Measurements from ENCODE around the gene ANXA2R. TPM values are rescaled to one million over a fixed set of nuclear protein-coding genes. Genes with fewer than 3 reads are reported as not detected.
"Not testable (repeated sequence)": the region's sequence is repeated elsewhere in the genome, so short reads cannot be mapped to it uniquely, and the experiment has no call there.

The ANXA2R gene
- total RNA-seq, 1 donor from 2014 or later = 0.79 TPM

DNA sequence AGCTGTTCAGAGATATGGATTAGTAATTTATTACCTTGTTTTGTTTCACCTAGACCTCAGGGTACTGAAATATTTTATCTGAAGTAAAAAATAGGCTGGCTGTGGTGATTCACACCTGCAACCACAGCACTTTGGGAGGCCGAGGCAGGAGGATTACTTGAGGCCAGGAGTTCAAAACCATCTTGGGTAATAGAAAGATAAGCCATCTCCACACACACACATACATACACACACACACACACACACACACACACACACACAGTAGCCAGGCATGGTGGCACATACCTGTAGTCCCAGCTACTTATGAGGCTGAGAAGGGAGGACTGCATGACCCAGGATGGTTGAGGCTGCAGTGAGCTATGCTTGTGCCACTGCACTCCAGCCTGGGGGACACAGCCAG lies 3.7 kb downstream of the ANXA2R start:
- Histone ChIP-seq H3K4me3 (ENCODE audit: low read depth, low read length) (no peak overlapping the region), H3K36me3 (ENCODE audit: control insufficient read depth, insufficient read depth, low read length) (no peaks in the 10 kb centered on the region), H3K27me3 (ENCODE audit: control insufficient read depth, insufficient read depth, low read length) (no peaks in the 10 kb centered on the region)
- TF ChIP-seq, protein P1, sequence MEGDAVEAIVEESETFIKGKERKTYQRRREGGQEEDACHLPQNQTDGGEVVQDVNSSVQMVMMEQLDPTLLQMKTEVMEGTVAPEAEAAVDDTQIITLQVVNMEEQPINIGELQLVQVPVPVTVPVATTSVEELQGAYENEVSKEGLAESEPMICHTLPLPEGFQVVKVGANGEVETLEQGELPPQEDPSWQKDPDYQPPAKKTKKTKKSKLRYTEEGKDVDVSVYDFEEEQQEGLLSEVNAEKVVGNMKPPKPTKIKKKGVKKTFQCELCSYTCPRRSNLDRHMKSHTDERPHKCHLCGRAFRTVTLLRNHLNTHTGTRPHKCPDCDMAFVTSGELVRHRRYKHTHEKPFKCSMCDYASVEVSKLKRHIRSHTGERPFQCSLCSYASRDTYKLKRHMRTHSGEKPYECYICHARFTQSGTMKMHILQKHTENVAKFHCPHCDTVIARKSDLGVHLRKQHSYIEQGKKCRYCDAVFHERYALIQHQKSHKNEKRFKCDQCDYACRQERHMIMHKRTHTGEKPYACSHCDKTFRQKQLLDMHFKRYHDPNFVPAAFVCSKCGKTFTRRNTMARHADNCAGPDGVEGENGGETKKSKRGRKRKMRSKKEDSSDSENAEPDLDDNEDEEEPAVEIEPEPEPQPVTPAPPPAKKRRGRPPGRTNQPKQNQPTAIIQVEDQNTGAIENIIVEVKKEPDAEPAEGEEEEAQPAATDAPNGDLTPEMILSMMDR (IDR thresholded peaks at IDR 0.05; ENCODE audit: insufficient read depth, low read length, poor library complexity, severe bottlenecking) = no peak
- DNase-seq (ENCODE audit: low read depth) = no peak

GRCh38 chr5:43034591-43034968 lies 5.5 kb downstream of the ANXA2R start:
- TF ChIP-seq, protein P1 (IDR thresholded peaks at IDR 0.05; ENCODE audit: insufficient read depth, low read length, poor library complexity, severe bottlenecking) = no peak
- DNase-seq (ENCODE audit: low read depth) = no peak
- no peak overlapping the region for H3K4me3 ChIP-seq (ENCODE audit: low read depth, low read length)
- H3K27me3 ChIP-seq (ENCODE audit: control insufficient read depth, insufficient read depth, low read length) = no peaks in the 10 kb centered on the region
- H3K36me3 ChIP-seq (ENCODE audit: control insufficient read depth, insufficient read depth, low read length) = no peaks in the 10 kb centered on the region

DNA sequence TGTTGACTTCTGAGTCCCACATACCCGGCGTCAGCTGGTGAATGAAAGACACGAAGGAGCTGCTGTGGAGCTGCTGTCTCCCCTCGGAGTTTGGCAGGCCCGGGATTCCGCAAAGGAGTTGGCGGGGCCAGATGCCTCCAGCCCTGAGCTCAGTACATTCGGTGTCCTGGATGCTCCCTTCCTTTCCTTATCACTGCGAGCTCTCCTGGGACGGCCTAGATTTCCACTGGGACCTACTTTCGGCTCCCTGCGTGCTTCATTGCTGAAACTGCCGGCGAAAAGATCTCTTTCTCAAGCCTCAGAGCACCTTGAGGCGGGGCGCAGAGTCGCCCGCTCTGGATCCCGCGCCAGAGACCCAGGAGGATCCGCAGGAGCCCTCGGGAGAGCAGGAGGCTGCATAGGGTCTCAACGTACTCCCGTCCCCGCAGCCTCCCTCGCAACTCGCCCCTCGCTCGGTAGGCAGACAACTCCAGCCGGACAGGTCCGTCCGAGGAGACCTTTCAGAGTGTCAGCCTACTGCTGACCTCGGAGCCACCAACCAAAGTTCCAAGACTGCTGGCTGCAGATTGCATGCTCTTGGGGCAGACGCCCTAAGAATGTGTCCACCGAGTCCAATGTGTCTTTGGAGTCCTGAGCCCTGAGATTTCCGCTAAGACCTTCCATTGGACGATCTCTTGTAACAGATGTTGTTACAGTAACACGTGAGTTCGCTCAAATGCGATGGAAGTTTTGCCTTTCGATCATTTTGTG lies 6.1 kb downstream of the ANXA2R start:
- no peaks in the 10 kb centered on the region for H3K27me3 ChIP-seq (ENCODE audit: control insufficient read depth, insufficient read depth, low read length)
- TF ChIP-seq, protein P1 (IDR thresholded peaks at IDR 0.05; ENCODE audit: insufficient read depth, low read length, poor library complexity, severe bottlenecking) = no peak
- no peak for DNase-seq (ENCODE audit: low read depth)
- H3K36me3 ChIP-seq (ENCODE audit: control insufficient read depth, insufficient read depth, low read length) = no peaks in the 10 kb centered on the region
- H3K4me3 ChIP-seq (ENCODE audit: low read depth, low read length) = peak overlapping the region; percentile 35

GRCh38 chr5:43027054-43027785 lies 12.9 kb downstream of the ANXA2R start:
- TF ChIP-seq, protein P1 (IDR thresholded peaks at IDR 0.05; ENCODE audit: insufficient read depth, low read length, poor library complexity, severe bottlenecking) = no peak
- Histone ChIP-seq H3K27me3 (ENCODE audit: control insufficient read depth, insufficient read depth, low read length) (no peaks in the 10 kb centered on the region), H3K4me3 (ENCODE audit: low read depth, low read length) (no peak overlapping the region), H3K36me3 (ENCODE audit: control insufficient read depth, insufficient read depth, low read length) (no peaks in the 10 kb centered on the region)
- no peak for DNase-seq (ENCODE audit: low read depth)

- not testable (repeated sequence) for DNase-seq (ENCODE audit: low read depth); H3K36me3 ChIP-seq (ENCODE audit: control insufficient read depth, insufficient read depth, low read length); H3K4me3 ChIP-seq (ENCODE audit: low read depth, low read length); H3K27me3 ChIP-seq (ENCODE audit: control insufficient read depth, insufficient read depth, low read length)
Observed at GRCh38 chr5:43025184-43025950, 14.8 kb downstream of the ANXA2R start.

DNA sequence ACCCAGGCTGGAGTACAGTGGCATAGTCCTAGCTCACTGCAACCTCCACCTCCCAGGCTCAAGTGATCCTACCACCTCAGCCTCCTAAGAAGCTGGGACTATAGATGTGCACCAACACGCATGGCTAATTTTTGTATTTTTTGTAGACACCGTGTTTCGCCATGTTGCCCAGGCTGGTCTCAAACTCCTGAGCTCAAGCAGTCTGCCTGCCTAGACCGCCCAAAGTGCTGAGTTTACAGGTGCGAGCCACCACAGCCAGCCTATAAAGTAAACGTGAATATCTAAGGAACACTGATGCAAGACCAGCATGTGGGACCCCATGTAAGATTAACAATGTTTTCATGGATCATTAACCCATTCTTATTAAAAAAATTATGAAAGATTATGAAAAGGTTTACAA lies 15.9 kb downstream of the ANXA2R start:
- Histone ChIP-seq H3K27me3 (ENCODE audit: control insufficient read depth, insufficient read depth, low read length) (no peaks in the 10 kb centered on the region), H3K4me3 (ENCODE audit: low read depth, low read length) (no peak overlapping the region), H3K36me3 (ENCODE audit: control insufficient read depth, insufficient read depth, low read length) (no peaks in the 10 kb centered on the region)
- no peak for DNase-seq (ENCODE audit: low read depth)
- TF ChIP-seq, protein P1 (IDR thresholded peaks at IDR 0.05; ENCODE audit: insufficient read depth, low read length, poor library complexity, severe bottlenecking) = no peak
